Measurements from ENCODE around the gene ARID1B.
A peak's percentile ranks its signal among the peaks of the same experiment; 100 is the strongest.

The ARID1B gene

GRCh38 chr6:156826290-156826955 is 49.2 kb downstream of the ARID1B start:
- DNase-seq (ENCODE audit: low read depth): no peak

GRCh38 chr6:156827382-156827781 is 50.2 kb downstream of the ARID1B start:
- peak; percentile 76 for DNase-seq (ENCODE audit: low read depth)

- peak; percentile 71 for DNase-seq (ENCODE audit: low read depth)
Observed at GRCh38 chr6:156828280-156828703, 51.1 kb downstream of the ARID1B start.

GRCh38 chr6:156830126-156830525 is 52.9 kb downstream of the ARID1B start:
- DNase-seq (ENCODE audit: low read depth): no peak

GRCh38 chr6:156832231-156832647 is 55.1 kb downstream of the ARID1B start:
- DNase-seq (ENCODE audit: low read depth): peak; percentile 73

- no peak for DNase-seq (ENCODE audit: low read depth)
Observed at GRCh38 chr6:156832669-156833068, 55.5 kb downstream of the ARID1B start.

GRCh38 chr6:156833755-156834154 is 56.6 kb downstream of the ARID1B start:
- DNase-seq (ENCODE audit: low read depth): no peak

- no peak for DNase-seq (ENCODE audit: low read depth)
Observed at GRCh38 chr6:156839129-156839528, 62.0 kb downstream of the ARID1B start.

GRCh38 chr6:156839591-156840001 is 62.4 kb downstream of the ARID1B start:
- DNase-seq (ENCODE audit: low read depth): peak; percentile 73

- DNase-seq (ENCODE audit: low read depth): peak; percentile 4
Observed at GRCh38 chr6:156840136-156840535, 63.0 kb downstream of the ARID1B start.

GRCh38 chr6:156840606-156841005 is 63.4 kb downstream of the ARID1B start:
- DNase-seq (ENCODE audit: low read depth): no peak

- no peak for DNase-seq (ENCODE audit: low read depth)
Observed at GRCh38 chr6:156841508-156841907, 64.3 kb downstream of the ARID1B start.

- no peak for DNase-seq (ENCODE audit: low read depth)
Observed at GRCh38 chr6:156842598-156843250, 65.5 kb downstream of the ARID1B start.

- DNase-seq (ENCODE audit: low read depth): peak; percentile 26
Observed at GRCh38 chr6:156844089-156844488, 66.9 kb downstream of the ARID1B start.

- no peak for DNase-seq (ENCODE audit: low read depth)
Observed at GRCh38 chr6:156845454-156846155, 68.4 kb downstream of the ARID1B start.

GRCh38 chr6:156846845-156847599 is 69.8 kb downstream of the ARID1B start:
- DNase-seq (ENCODE audit: low read depth): no peak

GRCh38 chr6:156848123-156848522 is 70.9 kb downstream of the ARID1B start:
- no peak for DNase-seq (ENCODE audit: low read depth)

- DNase-seq (ENCODE audit: low read depth): no peak
Observed at GRCh38 chr6:156848533-156848932, 71.4 kb downstream of the ARID1B start.

- no peak for DNase-seq (ENCODE audit: low read depth)
Observed at GRCh38 chr6:156849806-156850205, 72.6 kb downstream of the ARID1B start.

GRCh38 chr6:156850353-156850752 is 73.2 kb downstream of the ARID1B start:
- DNase-seq (ENCODE audit: low read depth): no peak

- DNase-seq (ENCODE audit: low read depth): no peak
Observed at GRCh38 chr6:156851454-156851921, 74.3 kb downstream of the ARID1B start.

- DNase-seq (ENCODE audit: low read depth): no peak
Observed at GRCh38 chr6:156852147-156852857, 75.1 kb downstream of the ARID1B start.

All from fibroblast of gingiva (primary cell).